Fibroblast of lung (primary cell): ENCODE data around the gene DDOST.

ENCODE experiments used
- CTCF ChIP-seq, 2 donors: IDR thresholded peaks in 1 of 2; conservative IDR thresholded peaks in 1 of 2; 1 replicate in 1 of 2; 2 replicates in 1 of 2; pipeline ENCODE4 v1.5.1; 2011 to 2012; ENCODE audit warnings: low read length in 2 of 2, control low read depth in 1 of 2, inconsistent platforms in 1 of 2, low read depth in 1 of 2, mild to moderate bottlenecking in 1 of 2
- EZH2 ChIP-seq: IDR thresholded peaks from 2 replicates; pipeline ENCODE4 v1.5.1; 2012; ENCODE audit warnings: low read length, control low read depth, mild to moderate bottlenecking; ENCODE audit errors: missing control alignments

GRCh38 chr1:20660363-20660762, 806 bp downstream of the DDOST start:
- TF ChIP-seq CTCF (conservative IDR thresholded peaks at IDR 0.05 in 1 of 2, IDR thresholded peaks at IDR 0.05 in 1 of 2; ENCODE audit: low read depth in 1 of 2, low read length in 2 of 2) = no peak
- TF ChIP-seq EZH2 = no peak
